Measurements from ENCODE around the gene PRKRA.

GRCh38 chr2:178403671-178404306 lies 47.2 kb downstream of the PRKRA start:
- TF ChIP-seq CTCF (IDR thresholded peaks at IDR 0.05; ENCODE audit: poor library complexity, severe bottlenecking), result no peak
- no peak for TF ChIP-seq EZH2 (IDR thresholded peaks at IDR 0.05; ENCODE audit: borderline replicate concordance, insufficient read depth, low read length, poor library complexity, severe bottlenecking)
- no peak for TF ChIP-seq POLR2AphosphoS5 (IDR thresholded peaks at IDR 0.05)
- no peak for TF ChIP-seq RAD21 (conservative IDR thresholded peaks at IDR 0.05)
- no peak for TF ChIP-seq REST (IDR thresholded peaks at IDR 0.05; ENCODE audit: borderline replicate concordance)
- no peak for TF ChIP-seq EP300 (conservative IDR thresholded peaks at IDR 0.05; ENCODE audit: poor library complexity, severe bottlenecking)
